Esophagus squamous epithelium (tissue), 5 donors: Measurements from ENCODE around the gene PLEKHG3. TPM values are rescaled to one million over a fixed set of nuclear protein-coding genes. Genes with fewer than 3 reads are reported as not detected.

ENCODE experiments used
- DNase-seq: peaks from one replicate; lab custom pipeline; 2025; lab: John Stamatoyannopoulos, UW
- H3K27ac ChIP-seq, 4 donors: fragments of 200-600 bp; sonication (generic); one replicate each; pipeline ENCODE4 v1.5.1; 2016 to 2019; ENCODE audit warnings: mild to moderate bottlenecking in 1 of 4
- H3K27me3 ChIP-seq, 4 donors: fragments of 200-600 bp; sonication (generic); 1 replicate in 3 of 4; 2 replicates in 1 of 4; pipeline versions ENCODE4 v1.5.1 to v1.6.0; 2017 to 2021; ENCODE audit warnings: antibody characterized with exemption in 1 of 4
- H3K36me3 ChIP-seq, 3 donors: fragments of 200-600 bp; sonication (generic); one replicate each; pipeline ENCODE4 v1.5.1; 2016 to 2019
- H3K4me1 ChIP-seq, 3 donors: fragments of 200-600 bp; sonication (generic); one replicate each; pipeline ENCODE4 v1.5.1; 2017 to 2019
- H3K4me3 ChIP-seq, 4 donors: fragments of 200-600 bp; sonication (generic); 1 replicate in 3 of 4; 2 replicates in 1 of 4; pipeline ENCODE4 v1.5.1; 2016 to 2019; ENCODE audit warnings: mild to moderate bottlenecking in 2 of 4, moderate library complexity in 1 of 4
- H3K9me3 ChIP-seq, 3 donors: fragments of 200-600 bp; sonication (generic); one replicate each; pipeline ENCODE4 v1.5.1; 2016 to 2019
- CTCF ChIP-seq, 6 experiments: fragments of 450-650 bp in 4 of 6; fragments of 200-600 bp in 2 of 6; sonication (generic) in 2 of 6; IDR thresholded peaks; one replicate each; pipeline ENCODE4 v1.5.1; 2016 to 2019; ENCODE audit warnings: antibody characterized with exemption in 6 of 6, mild to moderate bottlenecking in 4 of 6, moderate library complexity in 4 of 6
- POLR2A ChIP-seq, 4 donors: fragments of 450-650 bp; IDR thresholded peaks; one replicate each; pipeline ENCODE4 v1.6.1; 2017; ENCODE audit warnings: antibody characterized with exemption in 4 of 4, mild to moderate bottlenecking in 4 of 4, moderate library complexity in 3 of 4
- WGBS, 2 donors: methylation state at CpG; one replicate each; pipeline ENCODE4 v1.1.5; 2018; 5-methylcytosine and 5-hydroxymethylcytosine counted together
- intact Hi-C: fragments of 100-400 bp; cut with DNase I; formaldehyde crosslinking; loops from one replicate; pipeline ENCODE4 v1.15.0; 2022
- total RNA-seq, 4 donors: library from RNA; depleted of rRNA; stranded (reverse); fragments of >200 nt; gene quantifications; one replicate each; pipeline ENCODE4 v1.1.0, GENCODE V29; 2016
- donor health status: DM: yes; HTN: yes; CAD: no.

Gene PLEKHG3
- total RNA-seq, 4 donors from 2014 or later: 44.6 to 87.8 (median 60.8) TPM

GRCh38 chr14:64756712-64757111 is 52.5 kb downstream of the PLEKHG3 start:
- intact Hi-C loops: no loop called here
- no peak overlapping the region for H3K4me3 ChIP-seq
- no peaks in the 10 kb centered on the region for H3K9me3 ChIP-seq
- no peaks in the 10 kb centered on the region for H3K36me3 ChIP-seq
- DNase-seq: no peak
- H3K27ac ChIP-seq: no peak overlapping the region
- peaks cover 0 to 2% (median 0%) of the 10 kb centered on the region in 4 donors for H3K27me3 ChIP-seq
- peaks cover 23 to 63% (median 31%) of the 10 kb centered on the region in 3 donors for H3K4me1 ChIP-seq
- no peak for TF ChIP-seq POLR2A (IDR thresholded peaks at IDR 0.05)
- TF ChIP-seq CTCF (IDR thresholded peaks at IDR 0.05): no peak
- 92 to 97% methylated on average over 3 of the region's 5 CpGs for WGBS, 2 donors

- intact Hi-C loops: no loop called here
- no peaks in the 10 kb centered on the region for H3K36me3 ChIP-seq
- peaks cover 0 to 2% (median 0%) of the 10 kb centered on the region in 4 donors for H3K27me3 ChIP-seq
- H3K4me1 ChIP-seq: peaks cover 30 to 72% (median 40%) of the 10 kb centered on the region in 3 donors
- H3K9me3 ChIP-seq: no peaks in the 10 kb centered on the region
- no peak for TF ChIP-seq CTCF (IDR thresholded peaks at IDR 0.05)
- no peak for TF ChIP-seq POLR2A (IDR thresholded peaks at IDR 0.05)
- H3K27ac ChIP-seq: peak overlapping the region in 3 of 4 donors; percentile 5 to 35 (median 14)
- DNase-seq: no peak
- WGBS, 2 donors: 61 to 93% methylated on average over 2 to 3 of the region's 3 CpGs
- H3K4me3 ChIP-seq: no peak overlapping the region
Observed at GRCh38 chr14:64757601-64758000, 53.4 kb downstream of the PLEKHG3 start.

GRCh38 chr14:64758025-64758521 is 53.8 kb downstream of the PLEKHG3 start:
- intact Hi-C loops: no loop called here
- Histone ChIP-seq H3K4me3 (no peak overlapping the region), H3K36me3 (no peaks in the 10 kb centered on the region), H3K9me3 (no peaks in the 10 kb centered on the region), H3K27me3 (peaks cover 0 to 2% (median 0%) of the 10 kb centered on the region in 4 donors), H3K4me1 (peaks cover 35 to 76% (median 43%) of the 10 kb centered on the region in 3 donors), H3K27ac (peak overlapping the region; percentile 5 to 35 (median 14))
- TF ChIP-seq POLR2A (IDR thresholded peaks at IDR 0.05) (no peak), CTCF (IDR thresholded peaks at IDR 0.05) (no peak)
- DNase-seq: no peak
- 47 to 50% methylated on average over 3 of the region's 3 CpGs for WGBS, 2 donors

- no peak overlapping the region for H3K4me3 ChIP-seq
- H3K27me3 ChIP-seq: no peaks in the 10 kb centered on the region
- TF ChIP-seq POLR2A (IDR thresholded peaks at IDR 0.05) (no peak), CTCF (IDR thresholded peaks at IDR 0.05) (no peak)
- DNase-seq: no peak
- H3K36me3 ChIP-seq: no peaks in the 10 kb centered on the region
- 39 to 74% methylated on average over 4 to 6 of the region's 7 CpGs for WGBS, 2 donors
- H3K27ac ChIP-seq: peak overlapping the region in 3 of 4 donors; percentile 7 to 35 (median 14)
- H3K4me1 ChIP-seq: peaks cover 38 to 85% (median 49%) of the 10 kb centered on the region in 3 donors
- no peaks in the 10 kb centered on the region for H3K9me3 ChIP-seq
- intact Hi-C loops: no loop called here
Observed at GRCh38 chr14:64758691-64759554, 54.7 kb downstream of the PLEKHG3 start.

GRCh38 chr14:64759555-64759938 is 55.3 kb downstream of the PLEKHG3 start:
- Histone ChIP-seq H3K27me3 (no peaks in the 10 kb centered on the region), H3K9me3 (no peaks in the 10 kb centered on the region), H3K27ac (peak overlapping the region in 2 of 4 donors; percentile 14 to 35), H3K36me3 (no peaks in the 10 kb centered on the region), H3K4me3 (no peak overlapping the region), H3K4me1 (peaks cover 42 to 91% (median 55%) of the 10 kb centered on the region in 3 donors)
- intact Hi-C loops: no loop called here
- no peak for DNase-seq
- WGBS, 2 donors: 90 to 91% methylated on average over 3 to 5 of the region's 6 CpGs
- TF ChIP-seq POLR2A (IDR thresholded peaks at IDR 0.05): no peak
- TF ChIP-seq CTCF (IDR thresholded peaks at IDR 0.05): no peak
